Activated CD8-positive, alpha-beta T cell treated with anti-CD3 and anti-CD28 coated beads for 36 hours (primary cell): ENCODE results near the gene SBNO2. TPM values are rescaled to one million over a fixed set of nuclear protein-coding genes. Genes with fewer than 3 reads are reported as not detected.

Experiments used
- ATAC-seq: fragments of 200-7000 bp; cut with Tn5 transposase; one replicate; pipeline ENCODE4 v1.10.0; 2021; ENCODE audit warnings: mild to moderate bottlenecking, moderate library complexity
- CTCF ChIA-PET: fragments of 350-600 bp; sonication (Branson Sonifier 250); formaldehyde crosslinking; loops from one replicate; lab custom pipeline; 2021; ENCODE audit warnings: antibody characterized with exemption; lab: Charles Lee
- POLR2A ChIA-PET: fragments of 350-600 bp; sonication (Branson Sonifier 250); formaldehyde crosslinking; loops from one replicate; lab custom pipeline; 2021; ENCODE audit warnings: antibody characterized with exemption; lab: Charles Lee
- DNase-seq: peaks from one replicate; pipeline ENCODE4 v3.0.0-alpha.2; 2020
- H3K27ac Mint-ChIP-seq: one replicate; pipeline ENCODE4 v1.8.0; 2021; ENCODE audit warnings: mild to moderate bottlenecking, mixed read lengths
- H3K27me3 Mint-ChIP-seq: one replicate; pipeline ENCODE4 v1.8.0; 2021; ENCODE audit warnings: mixed read lengths
- H3K36me3 Mint-ChIP-seq: one replicate; pipeline ENCODE4 v1.8.0; 2021; ENCODE audit warnings: low read depth, mixed read lengths
- H3K4me1 Mint-ChIP-seq: one replicate; pipeline ENCODE4 v1.8.0; 2021; ENCODE audit warnings: low read depth, mixed read lengths
- H3K4me3 Mint-ChIP-seq: one replicate; pipeline ENCODE4 v1.8.0; 2021; ENCODE audit warnings: mild to moderate bottlenecking, moderate library complexity, mixed read lengths
- H3K9me3 Mint-ChIP-seq: one replicate; pipeline ENCODE4 v1.8.0; 2021; ENCODE audit warnings: mixed read lengths
- intact Hi-C: fragments of 100-400 bp; cut with micrococcal nuclease; formaldehyde crosslinking; loops from one replicate; pipeline ENCODE4 v1.10.0; 2022
- total RNA-seq, 2 experiments: library from RNA; stranded (reverse); gene quantifications; one replicate each; pipeline ENCODE4 v1.2.3, GENCODE V29; 2021
- TF ChIP-seq, protein P1 (sequence below): fragments of 200-600 bp; IDR thresholded peaks from one replicate; pipeline ENCODE4 v1.8.0; 2022; ENCODE audit warnings: antibody characterized with exemption, mild to moderate bottlenecking

The SBNO2 gene
- total RNA-seq, 2 experiments from 2014 or later = 41.7 to 42.0 TPM

DNA sequence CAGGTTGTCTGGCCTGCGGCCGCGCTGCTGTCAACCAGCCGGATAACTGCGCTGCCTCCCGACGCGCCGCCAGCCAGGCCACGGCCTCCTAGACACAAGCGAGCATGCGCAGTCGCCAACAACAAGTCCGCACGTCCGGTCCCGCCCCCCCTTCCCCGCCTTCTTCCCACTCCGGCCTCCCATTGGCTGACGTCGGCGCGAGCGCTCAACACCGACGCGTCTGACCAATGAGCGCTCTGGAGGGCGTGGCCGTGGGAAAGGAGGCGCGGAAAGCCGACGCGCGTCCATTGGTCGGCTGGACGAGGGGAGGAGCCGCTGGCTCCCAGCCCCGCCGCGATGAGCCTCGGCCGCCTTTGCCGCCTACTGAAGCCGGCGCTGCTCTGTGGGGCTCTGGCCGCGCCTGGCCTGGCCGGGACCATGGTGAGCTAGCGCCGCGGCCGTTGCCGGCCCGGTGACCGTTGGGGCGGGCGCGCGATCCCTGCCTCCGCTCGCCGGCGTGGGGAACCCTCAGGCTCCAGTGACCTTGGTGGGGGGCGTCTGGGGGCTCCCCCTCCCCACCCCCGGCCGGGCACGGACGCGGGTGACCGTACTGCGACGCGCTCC lies 70.3 kb downstream of the SBNO2 start, which contains the start of gene GPX4:
Gene GPX4, plus strand, starts transcription at position 287 of the 603 bp plus-strand sequence. Its CDS starts 50 bp downstream, at position 337.
- CTCF ChIA-PET = interaction anchor here (1.2 to 1.9 kb wide), 4 partner anchors 28 to 137 kb away, joined by 3 to 5 read pairs (median 4); partner anchors contain the start of gene ATP5F1D
- H3K9me3 Mint-ChIP-seq = peaks cover 3% of the 10 kb centered on the region
- TF ChIP-seq, protein P1, sequence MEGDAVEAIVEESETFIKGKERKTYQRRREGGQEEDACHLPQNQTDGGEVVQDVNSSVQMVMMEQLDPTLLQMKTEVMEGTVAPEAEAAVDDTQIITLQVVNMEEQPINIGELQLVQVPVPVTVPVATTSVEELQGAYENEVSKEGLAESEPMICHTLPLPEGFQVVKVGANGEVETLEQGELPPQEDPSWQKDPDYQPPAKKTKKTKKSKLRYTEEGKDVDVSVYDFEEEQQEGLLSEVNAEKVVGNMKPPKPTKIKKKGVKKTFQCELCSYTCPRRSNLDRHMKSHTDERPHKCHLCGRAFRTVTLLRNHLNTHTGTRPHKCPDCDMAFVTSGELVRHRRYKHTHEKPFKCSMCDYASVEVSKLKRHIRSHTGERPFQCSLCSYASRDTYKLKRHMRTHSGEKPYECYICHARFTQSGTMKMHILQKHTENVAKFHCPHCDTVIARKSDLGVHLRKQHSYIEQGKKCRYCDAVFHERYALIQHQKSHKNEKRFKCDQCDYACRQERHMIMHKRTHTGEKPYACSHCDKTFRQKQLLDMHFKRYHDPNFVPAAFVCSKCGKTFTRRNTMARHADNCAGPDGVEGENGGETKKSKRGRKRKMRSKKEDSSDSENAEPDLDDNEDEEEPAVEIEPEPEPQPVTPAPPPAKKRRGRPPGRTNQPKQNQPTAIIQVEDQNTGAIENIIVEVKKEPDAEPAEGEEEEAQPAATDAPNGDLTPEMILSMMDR = no peak
- peak within 1 kb of the TSS; percentile 89 for H3K27ac Mint-ChIP-seq
- DNase-seq = peak; percentile 99
- peak; percentile 82 for ATAC-seq
- POLR2A ChIA-PET = interaction anchor here (0.5 to 3.7 kb wide), 17 partner anchors 10 to 137 kb away, joined by 3 to 23 read pairs (median 4); partner anchors contain the start of genes ARHGAP45 and CNN2
- peaks cover 48% of the 10 kb centered on the region for H3K4me1 Mint-ChIP-seq
- H3K36me3 Mint-ChIP-seq = peaks cover 16% of the 10 kb centered on the region
- H3K4me3 Mint-ChIP-seq = peak within 1 kb of the TSS; percentile 71
- H3K27me3 Mint-ChIP-seq = no peaks in the 10 kb centered on the region
- intact Hi-C loops = loop anchor here (10.0 kb wide), 1 partner anchor 141 kb away; the partner anchor contains the start of genes ATP5F1D and MIDN

DNA sequence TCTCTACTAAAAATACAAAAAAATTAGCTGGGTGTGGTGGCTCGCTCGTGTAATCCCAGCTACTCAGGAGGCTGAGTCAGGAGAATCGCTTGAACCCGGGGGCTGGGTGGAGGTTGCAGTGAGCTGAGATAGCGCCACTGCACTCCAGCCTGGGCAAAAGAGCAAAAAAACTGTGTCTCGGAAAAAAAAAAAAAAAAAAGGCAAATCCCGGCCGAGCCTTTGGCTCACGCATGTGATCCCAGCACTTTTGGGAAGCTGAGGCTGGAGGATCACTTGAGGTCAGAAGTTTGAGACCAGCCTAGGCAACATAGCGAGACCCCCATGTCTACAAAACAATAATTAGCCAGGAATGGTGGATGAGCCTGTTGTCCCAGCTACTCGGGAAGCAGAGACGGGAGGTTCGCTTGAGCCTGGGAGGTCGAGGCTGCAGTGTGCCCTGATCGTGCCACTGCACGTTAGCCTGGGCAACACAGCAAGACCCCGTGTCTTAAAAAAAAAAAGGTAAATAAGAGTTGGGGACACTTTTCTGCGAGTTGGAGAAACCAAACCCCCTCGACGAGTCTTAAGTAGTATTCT lies 70.8 kb downstream of the SBNO2 start:
- H3K4me1 Mint-ChIP-seq = peaks cover 53% of the 10 kb centered on the region
- ATAC-seq = no peak
- H3K9me3 Mint-ChIP-seq = peaks cover 3% of the 10 kb centered on the region
- H3K27ac Mint-ChIP-seq = peak overlapping the region; percentile 89
- POLR2A ChIA-PET = interaction anchor here (0.6 to 3.7 kb wide), 20 partner anchors 10 to 158 kb away, joined by 3 to 23 read pairs (median 5); partner anchors contain the start of genes ARHGAP45, CNN2, RNU6-2 and TMEM259
- intact Hi-C loops = loop anchor here (10.0 kb wide), 1 partner anchor 142 kb away; the partner anchor contains the start of genes ATP5F1D and MIDN
- TF ChIP-seq, protein P1 = no peak
- CTCF ChIA-PET = interaction anchor here (0.8 to 1.9 kb wide), 7 partner anchors 10 to 163 kb away, joined by 3 to 5 read pairs (median 4); partner anchors contain the start of gene ATP5F1D
- no peaks in the 10 kb centered on the region for H3K27me3 Mint-ChIP-seq
- peak overlapping the region; percentile 61 for H3K4me3 Mint-ChIP-seq
- peaks cover 16% of the 10 kb centered on the region for H3K36me3 Mint-ChIP-seq
- DNase-seq = no peak

GRCh38 chr19:1102407-1103131 lies 71.5 kb downstream of the SBNO2 start:
- peak; percentile 38 for ATAC-seq
- Mint-ChIP-seq H3K4me3 (peak overlapping the region; percentile 61), H3K4me1 (peaks cover 58% of the 10 kb centered on the region)

DNA sequence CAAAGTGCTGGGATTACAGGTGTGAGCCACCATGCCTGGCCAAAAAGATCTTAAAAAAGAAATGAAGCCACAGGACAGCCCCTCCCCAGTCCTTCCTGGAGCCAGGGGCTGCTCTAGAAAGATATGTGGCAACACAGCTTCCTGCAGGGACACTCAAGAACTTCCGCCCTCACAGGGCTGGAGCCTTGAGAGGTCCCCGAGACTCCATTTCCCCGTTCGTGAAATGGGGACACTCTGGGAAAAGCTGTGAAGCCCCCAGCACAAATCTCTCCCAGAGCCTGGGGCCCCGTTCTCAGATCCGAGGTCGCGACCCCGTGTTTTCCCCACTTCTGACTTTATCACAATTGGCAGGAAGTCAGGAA lies 72.8 kb downstream of the SBNO2 start:
- Mint-ChIP-seq H3K4me1 (peaks cover 57% of the 10 kb centered on the region), H3K4me3 (no peak overlapping the region), H3K27ac (peak overlapping the region; percentile 89), H3K9me3 (peaks cover 3% of the 10 kb centered on the region), H3K27me3 (no peaks in the 10 kb centered on the region), H3K36me3 (peaks cover 10% of the 10 kb centered on the region)
- intact Hi-C loops = loop anchor here (10.0 kb wide), 1 partner anchor 143 kb away; the partner anchor contains the start of genes ATP5F1D and MIDN
- CTCF ChIA-PET = interaction anchor here (1.0 to 1.5 kb wide), 4 partner anchors 22 to 143 kb away, joined by 3 to 7 read pairs (median 4); no protein-coding TSS in a partner anchor
- DNase-seq (no peak), ATAC-seq (no peak)
- POLR2A ChIA-PET = interaction anchor here (0.8 to 3.7 kb wide), 10 partner anchors 14 to 80 kb away, joined by 3 to 23 read pairs (median 4); partner anchors contain the start of genes ARHGAP45, RNU6-2 and TMEM259
- TF ChIP-seq, protein P1 = no peak

More at GRCh38 chr19:1102407-1103131, 71.5 kb downstream of the SBNO2 start:
- Mint-ChIP-seq H3K9me3 (peaks cover 3% of the 10 kb centered on the region), H3K36me3 (peaks cover 16% of the 10 kb centered on the region), H3K27ac (peak overlapping the region; percentile 89), H3K27me3 (no peaks in the 10 kb centered on the region)
- intact Hi-C loops = loop anchor here (10.0 kb wide), 1 partner anchor 142 kb away; the partner anchor contains the start of genes ATP5F1D and MIDN
- ChIA-PET POLR2A (interaction anchor here (0.6 to 3.7 kb wide), 18 partner anchors 11 to 159 kb away, joined by 3 to 23 read pairs (median 4); partner anchors contain the start of genes ARHGAP45, RNU6-2 and TMEM259), CTCF (interaction anchor here (0.8 to 1.9 kb wide), 7 partner anchors 11 to 164 kb away, joined by 3 to 5 read pairs (median 4); partner anchors contain the start of gene ATP5F1D)
- TF ChIP-seq, protein P1 = no peak
- peak; percentile 93 for DNase-seq
